ENCODE data around the gene EXOC6.

The EXOC6 gene

GRCh38 chr10:93064874-93065660 is 216.7 kb downstream of the EXOC6 start:
- DNase-seq (ENCODE audit: low read depth in 2 of 2) = no peak

DNA sequence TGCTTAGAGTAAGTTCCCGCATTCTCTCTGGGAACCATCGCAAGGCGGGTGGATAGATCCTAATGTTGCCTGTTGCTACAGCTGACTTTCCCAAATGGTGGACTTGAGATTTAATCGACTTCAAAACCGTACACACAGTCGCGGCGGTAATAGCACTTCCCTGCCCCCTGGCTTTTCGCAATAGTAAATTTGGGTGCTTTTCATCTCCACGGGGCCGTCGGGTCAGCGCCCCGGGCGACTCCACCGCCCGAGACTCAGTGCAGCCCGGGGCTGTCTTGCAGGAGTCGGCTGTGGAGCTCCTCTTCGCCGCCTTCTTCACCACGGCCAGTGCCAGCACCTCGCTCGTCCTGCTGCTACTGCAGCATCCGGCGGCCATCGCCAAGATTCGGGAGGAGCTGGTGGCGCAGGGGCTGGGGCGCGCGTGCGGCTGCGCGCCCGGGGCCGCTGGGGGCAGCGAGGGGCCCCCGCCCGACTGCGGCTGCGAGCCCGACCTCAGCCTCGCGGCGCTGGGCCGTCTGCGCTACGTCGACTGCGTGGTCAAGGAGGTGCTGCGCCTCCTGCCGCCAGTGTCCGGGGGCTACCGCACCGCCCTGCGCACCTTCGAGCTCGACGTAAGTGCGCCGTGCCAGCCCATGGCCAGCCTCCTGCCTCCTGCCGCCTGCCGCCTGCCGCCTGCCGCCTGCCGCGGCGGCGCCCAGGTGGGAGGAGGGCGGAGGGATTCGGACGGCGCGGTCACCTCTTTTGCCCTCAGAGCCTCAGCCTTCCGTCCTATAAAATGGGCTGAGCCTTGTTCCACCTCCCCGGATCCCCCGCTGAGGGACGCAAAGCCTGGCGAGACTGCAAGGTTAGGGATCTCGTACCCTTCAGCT is 217.6 kb downstream of the EXOC6 start:
- no peak for DNase-seq (ENCODE audit: low read depth in 2 of 2)

GRCh38 chr10:93066544-93066913 is 218.2 kb downstream of the EXOC6 start:
- no peak for DNase-seq (ENCODE audit: low read depth in 2 of 2)

DNA sequence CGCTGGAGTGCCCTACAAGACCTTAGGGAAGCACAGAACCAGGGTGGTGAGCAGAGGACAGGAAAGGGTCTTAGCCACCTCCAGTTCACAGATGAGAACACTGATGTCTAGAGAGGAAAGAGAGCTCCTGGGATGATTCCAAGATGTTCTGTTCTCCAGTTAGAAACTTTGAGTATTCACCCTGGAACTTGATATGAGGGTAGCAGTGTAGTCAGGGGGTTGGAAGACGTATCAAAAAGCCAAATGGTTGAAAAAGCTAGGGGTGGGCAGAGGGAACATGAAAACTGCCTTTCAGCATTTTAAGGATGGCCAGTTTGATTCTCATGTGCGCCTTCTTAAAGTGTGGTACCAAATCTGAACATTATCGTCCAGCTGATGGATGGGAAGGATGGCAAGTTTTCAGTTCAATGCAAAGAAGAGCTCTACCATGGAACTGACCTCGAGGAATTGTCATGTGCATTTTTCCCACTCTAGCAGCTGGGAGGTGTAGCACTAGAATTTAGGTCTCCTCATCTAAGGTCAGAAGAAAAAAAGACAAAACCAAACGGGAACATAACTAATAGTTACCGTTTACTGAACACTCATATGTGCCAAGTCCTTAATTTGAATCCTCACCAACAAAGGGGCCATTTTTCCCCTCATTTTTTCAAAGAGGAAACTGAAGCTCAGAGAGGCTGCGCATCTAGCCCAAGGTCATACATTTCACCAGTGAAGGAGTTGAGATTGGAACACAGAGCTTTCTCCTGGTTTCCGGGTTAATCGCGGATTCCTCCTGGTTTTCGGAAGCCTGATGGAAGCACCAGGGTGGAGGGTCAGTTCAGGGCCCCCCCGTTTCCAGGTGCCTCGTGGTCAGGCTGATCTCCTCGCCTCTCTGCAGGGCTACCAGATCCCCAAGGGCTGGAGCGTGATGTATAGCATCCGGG is 219.4 kb downstream of the EXOC6 start:
- DNase-seq (ENCODE audit: low read depth in 2 of 2) = no peak

DNA sequence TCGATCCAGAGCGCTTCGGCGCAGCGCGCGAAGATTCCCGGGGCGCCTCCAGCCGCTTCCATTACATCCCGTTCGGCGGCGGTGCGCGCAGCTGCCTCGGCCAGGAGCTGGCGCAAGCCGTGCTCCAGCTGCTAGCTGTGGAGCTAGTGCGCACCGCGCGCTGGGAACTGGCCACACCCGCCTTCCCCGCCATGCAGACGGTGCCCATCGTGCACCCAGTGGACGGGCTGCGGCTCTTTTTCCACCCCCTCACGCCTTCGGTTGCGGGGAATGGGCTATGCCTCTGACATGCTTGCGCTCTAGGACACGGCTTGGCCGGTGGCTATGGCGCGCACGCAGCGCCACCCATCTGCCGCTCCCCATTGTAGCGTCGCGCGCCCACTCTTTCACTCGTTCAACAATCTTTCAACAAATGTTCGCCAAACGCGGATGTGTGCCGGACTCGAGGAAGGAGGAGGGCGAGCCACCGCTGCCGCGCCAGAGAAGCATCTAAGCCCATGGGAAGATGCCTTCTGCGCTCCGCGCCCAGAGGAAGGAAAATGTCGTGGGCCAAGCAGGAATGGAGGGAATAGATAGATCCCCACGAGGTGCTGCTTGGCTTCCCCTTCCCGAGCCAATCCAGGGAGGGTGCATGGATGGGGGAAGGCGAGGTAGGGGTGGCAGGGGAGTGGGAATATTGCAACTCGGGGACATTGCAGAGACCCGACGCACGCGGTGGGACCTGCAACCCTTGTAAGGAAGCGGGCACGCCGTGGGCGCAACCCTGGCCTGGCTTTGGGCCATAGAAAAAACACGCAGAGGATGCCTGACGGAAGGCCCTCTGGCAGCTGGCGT is 220.3 kb downstream of the EXOC6 start:
- DNase-seq (ENCODE audit: low read depth in 2 of 2) = no peak

DNA sequence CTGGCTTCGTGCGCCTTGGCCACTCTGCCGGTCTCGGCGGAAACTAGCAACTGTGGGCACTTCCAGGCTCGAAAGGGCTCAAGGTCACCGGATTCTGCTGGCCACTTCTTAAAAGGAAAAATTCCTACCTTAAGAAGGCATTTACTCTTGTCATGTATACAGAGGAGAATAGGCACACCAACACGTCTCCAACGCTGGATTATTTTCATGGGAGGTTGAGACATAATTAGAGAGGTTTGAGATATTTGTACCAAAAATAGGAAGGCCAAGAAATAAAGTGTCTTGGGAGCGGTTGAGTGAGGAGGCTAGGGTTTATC is 220.9 kb downstream of the EXOC6 start:
- no peak for DNase-seq (ENCODE audit: low read depth in 2 of 2)

DNA sequence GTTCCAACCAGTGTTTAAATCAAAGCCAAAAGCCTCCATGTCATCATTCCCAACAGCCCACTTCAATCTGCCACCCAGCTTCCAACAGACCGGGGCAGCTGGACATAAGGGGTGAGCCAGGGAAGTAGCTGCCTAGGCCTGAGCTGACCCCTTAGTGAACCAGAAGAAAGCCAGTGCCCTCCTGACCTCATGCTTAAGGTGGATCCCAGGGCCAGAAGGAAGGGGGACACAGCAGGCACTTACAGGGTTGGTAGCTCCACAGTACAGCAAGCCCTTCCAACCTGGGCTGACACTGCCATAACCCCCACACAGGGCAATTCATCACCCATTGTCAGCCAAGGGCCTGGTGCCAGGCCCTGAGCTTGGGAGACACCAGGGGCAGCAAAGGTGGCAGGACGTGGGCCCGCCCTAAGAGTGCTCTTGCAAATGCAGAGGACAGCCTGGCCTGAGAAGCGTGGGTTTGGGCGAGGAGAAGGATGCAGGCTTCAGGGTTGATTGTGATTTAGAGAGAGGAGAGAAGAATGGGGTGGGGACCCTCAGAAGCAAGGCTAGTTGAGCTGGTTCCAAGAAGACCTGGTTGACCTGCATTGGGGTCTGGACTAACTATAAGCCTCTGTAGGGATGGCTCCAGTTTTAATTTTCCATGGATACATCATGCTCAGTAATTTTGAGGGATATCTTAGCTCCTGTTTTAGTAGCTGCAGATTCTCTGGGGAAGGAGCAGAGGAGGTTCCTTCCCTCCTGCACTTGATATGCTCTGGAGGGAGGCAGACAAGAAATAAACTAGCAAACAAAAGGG is 222.3 kb downstream of the EXOC6 start:
- no peak for DNase-seq (ENCODE audit: low read depth in 2 of 2)

GRCh38 chr10:93071177-93071472 is 222.8 kb downstream of the EXOC6 start:
- DNase-seq (ENCODE audit: low read depth in 2 of 2) = no peak

GRCh38 chr10:93071674-93072224 is 223.4 kb downstream of the EXOC6 start:
- DNase-seq (ENCODE audit: low read depth in 2 of 2) = no peak

GRCh38 chr10:93072225-93072712 is 223.9 kb downstream of the EXOC6 start:
- no peak for DNase-seq (ENCODE audit: low read depth in 2 of 2)

DNA sequence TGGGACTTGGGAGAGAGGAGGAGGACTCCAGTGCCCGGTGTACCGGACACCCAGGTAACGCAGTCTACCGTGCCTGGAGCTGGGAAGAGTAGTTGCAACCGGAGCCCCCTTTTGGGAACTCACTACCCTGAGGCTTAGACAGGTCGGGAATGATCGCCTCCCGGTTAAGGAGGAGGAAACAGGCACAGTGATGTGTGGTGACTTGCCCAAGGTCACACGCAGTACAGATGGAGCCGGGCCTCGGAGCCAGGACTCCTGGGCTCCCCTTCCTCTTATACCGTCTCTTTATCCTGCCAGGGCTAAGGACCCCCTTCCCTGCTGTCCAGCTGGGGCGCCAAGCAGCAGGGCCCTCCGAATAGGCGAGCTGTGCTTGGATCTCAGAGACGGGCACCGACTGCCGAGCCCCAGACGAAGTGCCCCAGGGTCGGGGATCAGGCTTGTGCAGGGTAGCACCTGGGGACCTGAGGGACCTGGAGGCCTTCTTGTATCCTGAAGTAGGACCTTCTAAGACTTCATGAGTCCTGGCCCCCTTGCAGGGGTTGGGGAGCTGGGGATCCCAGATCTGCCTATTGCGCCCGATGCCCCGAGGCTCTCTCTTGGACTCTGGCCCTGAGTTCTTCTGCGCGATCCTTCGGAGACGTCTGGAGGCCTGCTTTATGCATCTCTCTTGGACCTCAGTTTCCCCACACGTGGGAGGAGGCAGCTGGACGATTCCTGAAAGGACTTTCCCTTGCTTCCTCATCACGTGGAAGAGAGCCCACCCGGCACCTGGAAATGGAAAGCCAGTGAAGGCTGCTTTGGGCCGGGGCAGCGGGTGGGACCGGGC is 224.6 kb downstream of the EXOC6 start:
- no peak for DNase-seq (ENCODE audit: low read depth in 2 of 2)

DNA sequence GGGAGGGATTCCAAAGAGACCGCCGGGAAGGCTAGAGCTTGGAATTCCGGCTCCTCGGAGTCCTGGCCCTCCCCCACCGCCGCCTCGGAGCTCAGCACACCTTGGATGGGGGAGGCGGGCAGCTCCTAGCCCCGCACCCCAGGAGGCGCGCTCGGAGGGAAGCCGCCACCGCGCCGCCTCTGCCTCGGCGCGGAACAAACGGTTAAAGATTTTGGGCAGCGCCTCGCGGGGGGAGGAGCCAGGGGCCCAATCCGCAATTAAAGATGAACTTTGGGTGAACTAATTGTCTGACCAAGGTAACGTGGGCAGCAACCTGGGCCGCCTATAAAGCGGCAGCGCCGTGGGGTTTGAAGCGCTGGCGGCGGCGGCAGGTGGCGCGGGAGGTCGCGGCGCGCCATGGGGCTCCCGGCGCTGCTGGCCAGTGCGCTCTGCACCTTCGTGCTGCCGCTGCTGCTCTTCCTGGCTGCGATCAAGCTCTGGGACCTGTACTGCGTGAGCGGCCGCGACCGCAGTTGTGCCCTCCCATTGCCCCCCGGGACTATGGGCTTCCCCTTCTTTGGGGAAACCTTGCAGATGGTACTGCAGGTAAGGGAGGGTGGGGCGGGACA is 225.3 kb downstream of the EXOC6 start, which contains the start of gene CYP26A1:
Gene CYP26A1, plus strand, starts transcription at position 355 of the 608 bp plus-strand sequence. Its CDS starts 42 bp downstream, at position 397.
- DNase-seq (ENCODE audit: low read depth in 2 of 2) = no peak

GRCh38 chr10:93074147-93074596 is 225.9 kb downstream of the EXOC6 start:
- DNase-seq (ENCODE audit: low read depth in 2 of 2) = no peak

DNA sequence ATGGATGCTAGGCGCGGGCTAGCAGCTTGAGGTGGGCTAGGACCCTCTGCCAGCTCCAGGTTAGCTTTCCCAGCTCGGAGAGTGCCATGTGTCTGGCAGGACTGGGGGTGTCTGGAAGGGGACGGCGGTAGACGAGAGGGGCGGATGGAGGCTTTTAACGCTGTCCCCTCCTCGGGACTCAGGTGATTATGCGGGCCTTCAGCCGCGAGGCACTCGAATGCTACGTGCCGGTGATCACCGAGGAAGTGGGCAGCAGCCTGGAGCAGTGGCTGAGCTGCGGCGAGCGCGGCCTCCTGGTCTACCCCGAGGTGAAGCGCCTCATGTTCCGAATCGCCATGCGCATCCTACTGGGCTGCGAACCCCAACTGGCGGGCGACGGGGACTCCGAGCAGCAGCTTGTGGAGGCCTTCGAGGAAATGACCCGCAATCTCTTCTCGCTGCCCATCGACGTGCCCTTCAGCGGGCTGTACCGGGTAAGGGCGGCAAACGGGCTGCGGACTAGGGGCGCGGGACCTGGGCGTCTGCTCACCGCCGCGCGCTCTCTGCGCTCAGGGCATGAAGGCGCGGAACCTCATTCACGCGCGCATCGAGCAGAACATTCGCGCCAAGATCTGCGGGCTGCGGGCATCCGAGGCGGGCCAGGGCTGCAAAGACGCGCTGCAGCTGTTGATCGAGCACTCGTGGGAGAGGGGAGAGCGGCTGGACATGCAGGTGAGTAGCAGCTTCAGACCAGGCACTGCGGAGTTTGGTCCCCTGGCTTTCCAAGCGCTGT is 226.5 kb downstream of the EXOC6 start:
- no peak for DNase-seq (ENCODE audit: low read depth in 2 of 2)

- no peak for DNase-seq (ENCODE audit: low read depth in 2 of 2)
Observed at GRCh38 chr10:93075369-93076221, 227.3 kb downstream of the EXOC6 start.

DNA sequence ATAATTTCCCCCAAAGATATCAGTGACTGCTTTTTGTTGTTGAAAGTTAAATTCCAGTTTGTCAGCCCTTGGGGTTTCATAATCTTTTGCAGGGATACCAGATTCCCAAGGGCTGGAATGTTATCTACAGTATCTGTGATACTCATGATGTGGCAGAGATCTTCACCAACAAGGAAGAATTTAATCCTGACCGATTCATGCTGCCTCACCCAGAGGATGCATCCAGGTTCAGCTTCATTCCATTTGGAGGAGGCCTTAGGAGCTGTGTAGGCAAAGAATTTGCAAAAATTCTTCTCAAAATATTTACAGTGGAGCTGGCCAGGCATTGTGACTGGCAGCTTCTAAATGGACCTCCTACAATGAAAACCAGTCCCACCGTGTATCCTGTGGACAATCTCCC is 228.6 kb downstream of the EXOC6 start:
- DNase-seq (ENCODE audit: low read depth in 2 of 2) = no peak

DNA sequence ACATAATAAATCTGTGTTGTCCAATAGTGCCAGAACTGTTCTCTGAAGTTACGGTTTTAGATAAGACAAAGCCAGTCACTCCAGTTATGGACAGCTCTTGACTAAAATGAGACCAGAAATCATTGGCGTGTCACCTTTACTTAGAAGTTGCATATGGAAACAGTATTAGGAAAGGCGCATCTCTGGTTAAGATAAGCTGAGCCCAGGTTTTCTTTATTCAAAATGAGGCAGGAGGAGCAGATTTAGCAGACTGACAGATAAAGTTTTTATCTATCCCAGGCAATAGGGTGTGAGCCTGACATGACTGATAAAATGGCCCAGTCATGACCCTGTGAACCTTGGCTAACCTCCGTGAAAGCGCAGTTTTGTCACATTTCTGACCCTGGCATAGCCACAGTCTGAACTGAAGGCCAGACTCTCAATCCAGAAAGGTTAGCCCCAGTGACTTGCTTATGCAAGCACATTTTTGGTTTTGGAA is 229.6 kb downstream of the EXOC6 start:
- DNase-seq (ENCODE audit: low read depth in 2 of 2) = no peak

Data from fibroblast of skin of left quadriceps (primary cell).